Uterus (tissue), 4 donors: ENCODE results near the gene CTNND1. TPM values are rescaled to one million over a fixed set of nuclear protein-coding genes. Genes with fewer than 3 reads are reported as not detected.

Source experiments
- DNase-seq, 2 donors: peaks; one replicate each; pipeline ENCODE4 v3.0.0-alpha.2; 2019 to 2020
- H3K27ac ChIP-seq, 2 donors: fragments of 200-600 bp; sonication (generic); 1 replicate in 1 of 2; 2 replicates in 1 of 2; pipeline ENCODE4 v1.5.1; 2016 to 2018
- H3K27me3 ChIP-seq, 2 donors: fragments of 200-600 bp; sonication (generic); one replicate each; pipeline ENCODE4 v1.5.1; 2018 to 2019; ENCODE audit warnings: control low read depth in 1 of 2
- H3K36me3 ChIP-seq, 2 donors: fragments of 200-600 bp; sonication (generic); one replicate each; pipeline ENCODE4 v1.5.1; 2019; ENCODE audit warnings: control low read depth in 1 of 2
- H3K4me1 ChIP-seq, 2 donors: fragments of 200-600 bp; sonication (generic); one replicate each; pipeline ENCODE4 v1.5.1; 2018 to 2019; ENCODE audit warnings: control low read depth in 1 of 2
- H3K4me3 ChIP-seq, 2 donors: fragments of 200-600 bp; sonication (generic); 1 replicate in 1 of 2; 2 replicates in 1 of 2; pipeline ENCODE4 v1.5.1; 2018 to 2019; ENCODE audit warnings: mild to moderate bottlenecking in 1 of 2
- H3K9me3 ChIP-seq, 2 donors: fragments of 200-600 bp; sonication (generic); one replicate each; pipeline ENCODE4 v1.5.1; 2019; ENCODE audit warnings: control low read depth in 1 of 2
- POLR2A ChIP-seq, 2 donors: fragments of 450-650 bp; IDR thresholded peaks; one replicate each; pipeline ENCODE4 v1.6.1; 2016; ENCODE audit warnings: antibody characterized with exemption in 2 of 2, mild to moderate bottlenecking in 1 of 2, moderate library complexity in 1 of 2
- intact Hi-C: fragments of 100-400 bp; cut with DNase I; formaldehyde crosslinking; loops from one replicate; pipeline ENCODE4 v1.15.1; 2023; ENCODE audit warnings: low total_unique reads
- total RNA-seq, 4 donors: library from RNA; depleted of rRNA in 3 of 4; stranded (reverse); fragments of >200 nt in 3 of 4; gene quantifications; one replicate each; pipeline versions ENCODE4 v1.1.0 to v1.2.4, GENCODE V29; 2014 to 2023
- TF ChIP-seq, protein P1 (sequence below), 4 experiments: fragments of 200-600 bp in 2 of 4; fragments of 450-650 bp in 2 of 4; sonication (generic) in 2 of 4; IDR thresholded peaks; one replicate each; pipeline ENCODE4 v1.5.1; 2016 to 2019; ENCODE audit warnings: antibody characterized with exemption in 4 of 4, mild to moderate bottlenecking in 2 of 4, moderate library complexity in 1 of 4
- donor health status: DM: yes; HTN: yes; CAD: no.

Gene CTNND1
- total RNA-seq, 4 donors from 2014 or later: 54.1 to 226 (median 166) TPM

DNA sequence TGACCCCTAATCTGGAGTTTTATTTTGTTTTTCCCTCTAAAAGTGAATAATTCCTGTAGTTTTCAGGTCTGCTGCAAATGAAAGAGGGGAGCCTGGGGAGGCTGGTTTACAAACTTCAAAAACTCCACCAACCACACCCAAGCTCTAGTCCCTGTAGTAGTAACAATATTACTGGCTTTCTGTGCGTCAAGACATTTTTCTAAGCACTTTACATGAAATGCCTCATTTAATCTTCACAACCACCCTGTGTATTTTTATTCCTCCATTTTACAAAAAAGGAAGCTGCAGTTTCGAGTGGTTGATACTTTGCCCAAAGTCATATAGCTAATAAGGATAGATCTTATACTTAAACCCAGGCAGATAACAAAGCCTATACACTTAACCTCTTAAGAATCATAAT lies 23.5 kb downstream of the CTNND1 start:
- H3K9me3 ChIP-seq: no peaks in the 10 kb centered on the region
- peaks cover 12 to 27% of the 10 kb centered on the region in 2 donors for H3K4me1 ChIP-seq
- no peak for DNase-seq
- intact Hi-C loops: no loop called here
- peak overlapping the region in 1 of 2 donors; percentile 14 for H3K27ac ChIP-seq
- no peaks in the 10 kb centered on the region for H3K36me3 ChIP-seq
- no peak overlapping the region for H3K4me3 ChIP-seq
- TF ChIP-seq, protein P1, sequence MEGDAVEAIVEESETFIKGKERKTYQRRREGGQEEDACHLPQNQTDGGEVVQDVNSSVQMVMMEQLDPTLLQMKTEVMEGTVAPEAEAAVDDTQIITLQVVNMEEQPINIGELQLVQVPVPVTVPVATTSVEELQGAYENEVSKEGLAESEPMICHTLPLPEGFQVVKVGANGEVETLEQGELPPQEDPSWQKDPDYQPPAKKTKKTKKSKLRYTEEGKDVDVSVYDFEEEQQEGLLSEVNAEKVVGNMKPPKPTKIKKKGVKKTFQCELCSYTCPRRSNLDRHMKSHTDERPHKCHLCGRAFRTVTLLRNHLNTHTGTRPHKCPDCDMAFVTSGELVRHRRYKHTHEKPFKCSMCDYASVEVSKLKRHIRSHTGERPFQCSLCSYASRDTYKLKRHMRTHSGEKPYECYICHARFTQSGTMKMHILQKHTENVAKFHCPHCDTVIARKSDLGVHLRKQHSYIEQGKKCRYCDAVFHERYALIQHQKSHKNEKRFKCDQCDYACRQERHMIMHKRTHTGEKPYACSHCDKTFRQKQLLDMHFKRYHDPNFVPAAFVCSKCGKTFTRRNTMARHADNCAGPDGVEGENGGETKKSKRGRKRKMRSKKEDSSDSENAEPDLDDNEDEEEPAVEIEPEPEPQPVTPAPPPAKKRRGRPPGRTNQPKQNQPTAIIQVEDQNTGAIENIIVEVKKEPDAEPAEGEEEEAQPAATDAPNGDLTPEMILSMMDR (IDR thresholded peaks at IDR 0.05): no peak
- TF ChIP-seq POLR2A (IDR thresholded peaks at IDR 0.05): no peak
- H3K27me3 ChIP-seq: no peaks in the 10 kb centered on the region

- no peak for DNase-seq
- no peak overlapping the region for H3K27ac ChIP-seq
Observed at GRCh38 chr11:57786436-57786835, 24.8 kb downstream of the CTNND1 start.

DNA sequence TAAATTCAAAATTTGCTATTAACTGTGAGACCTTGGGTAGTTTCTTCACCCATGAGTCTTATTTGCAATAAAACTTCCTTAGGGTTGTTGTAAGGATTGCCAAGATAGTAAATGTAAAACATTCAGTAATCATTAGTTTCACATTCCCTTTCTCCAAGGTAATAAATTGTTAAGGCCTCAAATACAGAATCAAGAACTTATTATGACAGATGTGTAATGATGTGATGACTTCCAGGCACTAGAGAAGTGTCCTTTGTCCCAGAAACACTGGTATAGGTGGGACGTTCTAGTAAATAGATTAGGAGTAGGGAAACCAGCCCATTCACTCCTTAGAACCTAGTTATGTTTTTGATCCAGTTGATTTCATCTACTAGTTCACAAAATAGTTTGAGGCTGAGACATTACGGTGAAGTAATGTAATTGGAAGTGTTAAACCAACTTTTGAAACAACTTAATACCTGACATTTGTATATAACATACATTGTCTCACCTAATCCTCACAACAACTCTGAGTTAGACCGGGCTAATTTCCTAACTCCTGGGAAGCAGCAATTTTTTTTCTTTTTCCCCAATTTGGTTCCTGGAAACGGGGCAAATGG lies 25.5 kb downstream of the CTNND1 start:
- intact Hi-C loops: no loop called here
- Histone ChIP-seq H3K27me3 (no peaks in the 10 kb centered on the region), H3K36me3 (no peaks in the 10 kb centered on the region), H3K9me3 (no peaks in the 10 kb centered on the region), H3K4me3 (no peak overlapping the region), H3K4me1 (peaks cover under 1 to 17% of the 10 kb centered on the region in 2 donors), H3K27ac (peak overlapping the region in 1 of 2 donors; percentile 18)
- DNase-seq: no peak
- TF ChIP-seq POLR2A (IDR thresholded peaks at IDR 0.05): no peak
- TF ChIP-seq, protein P1 (IDR thresholded peaks at IDR 0.05): no peak

More at GRCh38 chr11:57786436-57786835, 24.8 kb downstream of the CTNND1 start:
- Histone ChIP-seq H3K27me3 (no peaks in the 10 kb centered on the region), H3K4me3 (no peak overlapping the region), H3K36me3 (no peaks in the 10 kb centered on the region), H3K9me3 (no peaks in the 10 kb centered on the region), H3K4me1 (peaks cover 7 to 19% of the 10 kb centered on the region in 2 donors)
- TF ChIP-seq POLR2A (IDR thresholded peaks at IDR 0.05): no peak
- TF ChIP-seq, protein P1 (IDR thresholded peaks at IDR 0.05): no peak
- intact Hi-C loops: no loop called here

DNA sequence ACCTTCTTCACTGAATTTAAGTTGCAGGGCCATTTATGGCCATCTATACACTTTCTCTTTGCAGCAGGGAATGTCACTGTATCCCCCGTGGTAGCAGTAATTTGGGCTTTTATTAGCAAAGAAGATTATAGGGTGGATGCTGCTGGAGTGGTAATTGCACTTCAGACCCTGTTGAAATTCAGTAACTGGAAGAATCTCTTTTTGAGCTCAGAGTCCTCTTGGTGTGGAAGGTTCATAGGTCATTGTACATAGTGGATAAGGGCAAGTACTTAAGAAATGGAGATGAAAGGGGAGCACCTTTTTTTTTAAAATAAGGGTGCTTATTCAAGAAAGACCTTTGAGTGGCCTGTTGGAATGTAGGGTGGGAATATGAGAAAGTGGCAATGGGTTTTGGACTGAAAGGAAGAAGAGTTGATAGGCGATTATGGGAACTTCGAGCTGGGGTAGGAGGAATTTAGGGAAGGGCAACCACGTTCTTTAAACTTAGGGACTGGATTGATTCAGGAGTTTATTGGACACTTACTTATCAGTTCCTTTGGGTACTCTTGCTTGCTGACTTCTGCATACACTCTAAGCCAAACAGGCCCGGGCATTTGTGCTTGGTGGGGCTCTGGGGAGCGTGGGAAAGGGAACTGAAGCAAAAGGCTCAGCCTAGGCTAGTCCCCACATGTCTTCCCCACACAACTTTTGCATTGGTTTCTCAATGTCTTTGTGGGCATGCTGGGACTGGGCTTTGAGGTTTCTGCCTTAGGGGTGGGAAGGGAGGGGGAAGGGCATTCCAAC lies 26.5 kb downstream of the CTNND1 start:
- peak overlapping the region in 1 of 2 donors; percentile 23 for H3K27ac ChIP-seq
- peaks cover 0 to 25% of the 10 kb centered on the region in 2 donors for H3K4me1 ChIP-seq
- intact Hi-C loops: no loop called here
- TF ChIP-seq, protein P1 (IDR thresholded peaks at IDR 0.05): no peak
- TF ChIP-seq POLR2A (IDR thresholded peaks at IDR 0.05): no peak
- no peak for DNase-seq
- H3K27me3 ChIP-seq: no peaks in the 10 kb centered on the region
- no peak overlapping the region for H3K4me3 ChIP-seq
- no peaks in the 10 kb centered on the region for H3K36me3 ChIP-seq
- no peaks in the 10 kb centered on the region for H3K9me3 ChIP-seq

DNA sequence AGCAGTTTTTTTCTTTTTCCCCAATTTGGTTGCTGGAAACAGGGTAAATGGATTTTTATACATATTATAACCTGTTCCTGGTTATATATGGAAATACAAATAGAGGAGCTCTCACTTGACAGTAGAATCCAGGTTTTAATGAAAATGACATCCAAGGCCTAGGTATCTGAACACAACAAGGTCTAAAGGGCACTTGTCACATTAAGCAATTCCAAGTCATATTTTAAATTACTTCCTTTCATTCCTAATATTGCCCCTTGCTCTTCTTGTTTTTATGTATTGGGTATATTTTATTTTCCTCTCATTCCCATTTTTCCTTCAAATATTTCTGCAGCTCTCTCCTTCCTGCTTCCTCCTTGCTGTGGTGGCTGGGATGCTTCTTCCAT lies 27.1 kb downstream of the CTNND1 start:
- intact Hi-C loops: no loop called here
- no peak for DNase-seq
- H3K4me3 ChIP-seq: no peak overlapping the region
- no peaks in the 10 kb centered on the region for H3K27me3 ChIP-seq
- H3K9me3 ChIP-seq: no peaks in the 10 kb centered on the region
- peaks cover 0 to 26% of the 10 kb centered on the region in 2 donors for H3K4me1 ChIP-seq
- H3K36me3 ChIP-seq: no peaks in the 10 kb centered on the region
- peak overlapping the region in 1 of 2 donors; percentile 23 for H3K27ac ChIP-seq
- TF ChIP-seq, protein P1 (IDR thresholded peaks at IDR 0.05): no peak
- TF ChIP-seq POLR2A (IDR thresholded peaks at IDR 0.05): no peak
